GM12892 (cell line): ENCODE results near the gene C11orf21.

Source experiments
- POLR2AphosphoS5 ChIP-seq: IDR thresholded peaks from 2 replicates; pipeline ENCODE4 v1.6.1; 2011; ENCODE audit warnings: low read depth, low read length, control low read depth
- TAF1 ChIP-seq: IDR thresholded peaks from 2 replicates; pipeline ENCODE4 v1.6.1; 2011; ENCODE audit warnings: low read depth, mild to moderate bottlenecking, control low read depth, low read length, borderline replicate concordance

GRCh38 chr11:2264366-2265053 lies 37.2 kb downstream of the C11orf21 start:
- TF ChIP-seq TAF1: no peak
- TF ChIP-seq POLR2AphosphoS5: no peak
